SK-MEL-5 (cell line): ENCODE measurements around the gene IQCF5. TPM values are rescaled to one million over a fixed set of nuclear protein-coding genes. Genes with fewer than 3 reads are reported as not detected.
"Not testable (repeated sequence)": the region's sequence is repeated elsewhere in the genome, so short reads cannot be mapped to it uniquely, and the experiment has no call there.

ENCODE experiments used
- DNase-seq: peaks from one replicate; pipeline ENCODE4 v3.0.0-alpha.2; 2016; ENCODE audit warnings: low read depth, low spot score
- in situ Hi-C: cut with HindIII; loops from 2 replicates; pipeline ENCODE4 v1.10.0; 2016; ENCODE audit warnings: low sequenced_read_pairs, high pct_unique_total_duplicates, low pct_unique_long_range_greater_than_20kb
- polyA plus RNA-seq, 2 experiments: library from polyadenylated mRNA; depleted of rRNA; stranded (reverse); fragments of >200 nt; gene quantifications; 2 replicates each; pipeline ENCODE4 v1.2.3, GENCODE V29; 2015
- total RNA-seq: library from RNA; depleted of rRNA; stranded (reverse); fragments of >200 nt; shearing (Covaris generic); gene quantifications from 2 replicates; pipeline ENCODE4 v1.2.3, GENCODE V29; 2014; rRNA removed

The IQCF5 gene
- not detected in 2 replicates for total RNA-seq
- not detected in 2 replicates for polyA plus RNA-seq (2015; cell fraction: cytosol; rRNA removed)
- not detected in 2 replicates for polyA plus RNA-seq (2015; cell fraction: nucleus; rRNA removed)

- in situ Hi-C loops = no loop called here
- DNase-seq = no peak
These were observed at the start of gene IQCF5 for GRCh38 chr3:51875501-51875900. Gene IQCF5, minus strand, starts transcription at chr3:51875601. Its CDS starts 70 bp downstream, at chr3:51875531.

GRCh38 chr3:51921081-51921578, 45.7 kb upstream of the IQCF5 start:
- DNase-seq = no peak
- in situ Hi-C loops = no loop called here

- no peak for DNase-seq
- in situ Hi-C loops = no loop called here
These were observed 41.0 kb upstream of the IQCF5 start for GRCh38 chr3:51916418-51916817.

GRCh38 chr3:51908026-51908425, 32.6 kb upstream of the IQCF5 start:
- in situ Hi-C loops = no loop called here
- no peak for DNase-seq

GRCh38 chr3:51904034-51904823, 28.8 kb upstream of the IQCF5 start:
- no peak for DNase-seq
- in situ Hi-C loops = no loop called here

GRCh38 chr3:51902361-51902760, 27.0 kb upstream of the IQCF5 start:
- DNase-seq, in situ Hi-C loops: not testable (repeated sequence)

GRCh38 chr3:51900043-51900442, 24.6 kb upstream of the IQCF5 start:
- in situ Hi-C loops = not testable (repeated sequence)

GRCh38 chr3:51897391-51897790, 22.0 kb upstream of the IQCF5 start:
- in situ Hi-C loops = no loop called here
- DNase-seq = no peak

More at GRCh38 chr3:51900043-51900442, 24.6 kb upstream of the IQCF5 start:
- DNase-seq = not testable (repeated sequence)

- in situ Hi-C loops = no loop called here
- no peak for DNase-seq
These were observed 21.4 kb upstream of the IQCF5 start for GRCh38 chr3:51896607-51897305.

- in situ Hi-C loops = no loop called here
- no peak for DNase-seq
These were observed 19.5 kb upstream of the IQCF5 start for GRCh38 chr3:51894939-51895338.

- in situ Hi-C loops = no loop called here
- DNase-seq = no peak
These were observed 19.0 kb upstream of the IQCF5 start for GRCh38 chr3:51894391-51894790.

- DNase-seq = no peak
- in situ Hi-C loops = no loop called here
These were observed 16.0 kb upstream of the IQCF5 start for GRCh38 chr3:51891242-51892039.

- no peak for DNase-seq
- in situ Hi-C loops = no loop called here
These were observed 13.2 kb upstream of the IQCF5 start for GRCh38 chr3:51888463-51889105.

- in situ Hi-C loops = no loop called here
- no peak for DNase-seq
These were observed 12.2 kb upstream of the IQCF5 start for GRCh38 chr3:51887620-51888019.

GRCh38 chr3:51886447-51886846, 11.0 kb upstream of the IQCF5 start:
- no peak for DNase-seq
- in situ Hi-C loops = no loop called here

- in situ Hi-C loops = no loop called here
- no peak for DNase-seq
These were observed 4.5 kb upstream of the IQCF5 start for GRCh38 chr3:51879937-51880336.

- in situ Hi-C loops = no loop called here
- DNase-seq = no peak
These were observed 785 bp upstream of the IQCF5 start for GRCh38 chr3:51876186-51876585.
